Neural cell (in vitro differentiated cells): ENCODE data around the gene TSPOAP1.

ENCODE experiments used
- CTCF ChIP-seq: fragments of 450-650 bp; IDR thresholded peaks from 2 replicates; pipeline ENCODE4 v1.5.1; 2014; ENCODE audit warnings: antibody characterized with exemption, mild to moderate bottlenecking, moderate library complexity; ENCODE audit not compliant: poor library complexity, severe bottlenecking
- EP300 ChIP-seq: fragments of 450-650 bp; conservative IDR thresholded peaks from 2 replicates; pipeline ENCODE4 v1.6.1; 2014; ENCODE audit warnings: antibody characterized with exemption, mild to moderate bottlenecking, moderate library complexity; ENCODE audit not compliant: poor library complexity, severe bottlenecking
- EZH2 ChIP-seq: fragments of 200-600, 300-800 bp; shearing (Covaris generic), sonication (generic); IDR thresholded peaks from 2 replicates; pipeline ENCODE4 v1.6.1; 2014; ENCODE audit warnings: antibody characterized with exemption, low read length, borderline replicate concordance, mild to moderate bottlenecking; ENCODE audit not compliant: insufficient read depth, poor library complexity, severe bottlenecking
- POLR2AphosphoS5 ChIP-seq: IDR thresholded peaks from 2 replicates; pipeline ENCODE4 v1.6.1; 2012

DNA sequence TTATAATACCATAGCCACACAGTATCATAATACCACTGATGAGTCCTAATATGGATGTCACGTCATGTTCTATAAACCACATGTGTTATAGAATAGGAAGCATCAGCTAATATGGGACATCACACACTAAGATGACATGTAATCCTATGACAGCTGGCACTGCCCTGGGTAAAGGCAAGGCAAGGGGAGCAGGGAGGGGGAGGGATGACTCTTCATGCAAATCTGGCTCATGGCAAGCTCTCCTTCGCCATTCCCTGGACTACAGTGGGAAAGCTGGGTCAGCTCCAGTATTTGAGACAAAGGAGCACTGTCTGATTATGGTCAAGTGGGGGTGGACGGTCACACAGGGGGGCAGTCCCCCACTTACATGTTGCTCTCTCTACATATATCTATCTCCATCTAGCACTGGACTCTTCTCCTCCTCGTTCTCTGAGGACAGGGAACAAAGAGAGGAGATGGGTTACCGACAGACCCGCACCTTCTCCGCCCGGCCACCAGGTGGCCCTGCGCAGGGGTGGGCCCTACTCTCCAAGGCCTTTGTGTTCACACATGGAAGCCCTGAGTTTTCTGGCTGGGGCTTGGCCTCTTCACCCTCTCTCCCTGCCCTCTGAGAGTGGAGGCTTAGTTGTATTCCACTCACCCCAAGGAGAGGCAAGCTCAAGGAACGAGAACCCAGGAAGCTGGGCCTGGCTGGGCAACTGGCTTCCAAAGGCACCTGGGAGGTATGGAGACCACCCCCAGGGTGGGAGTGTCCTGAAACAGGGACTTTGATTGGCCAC is 24.4 kb downstream of the TSPOAP1 start:
- TF ChIP-seq POLR2AphosphoS5 (no peak), CTCF (peak; percentile 40), EP300 (no peak), EZH2 (no peak)
